Epithelial cell of esophagus (primary cell): ENCODE measurements around the gene KATNB1.

Experiments used
- DNase-seq: peaks from one replicate; pipeline ENCODE4 v3.0.0; 2010; ENCODE audit warnings: low read depth
- H3K4me3 ChIP-seq: 2 replicates; pipeline ENCODE4 v1.5.1; 2011; ENCODE audit warnings: mild to moderate bottlenecking, low read length, control low read depth
- CTCF ChIP-seq: IDR thresholded peaks from 2 replicates; pipeline ENCODE4 v1.5.1; 2011; ENCODE audit warnings: low read depth, mild to moderate bottlenecking, low read length, control low read depth, inconsistent platforms; ENCODE audit not compliant: insufficient read depth; ENCODE audit errors: missing control alignments

Gene KATNB1

GRCh38 chr16:57752203-57752580 is 16.6 kb downstream of the KATNB1 start:
- no peak for DNase-seq
- no peak overlapping the region for H3K4me3 ChIP-seq
- TF ChIP-seq CTCF, result no peak

- no peak overlapping the region for H3K4me3 ChIP-seq
- DNase-seq, result no peak
- TF ChIP-seq CTCF, result no peak
These were observed 17.2 kb downstream of the KATNB1 start for GRCh38 chr16:57752581-57753447.

- no peak for DNase-seq
- H3K4me3 ChIP-seq, result no peak overlapping the region
- TF ChIP-seq CTCF, result no peak
These were observed 18.1 kb downstream of the KATNB1 start for GRCh38 chr16:57753448-57754353.

DNA sequence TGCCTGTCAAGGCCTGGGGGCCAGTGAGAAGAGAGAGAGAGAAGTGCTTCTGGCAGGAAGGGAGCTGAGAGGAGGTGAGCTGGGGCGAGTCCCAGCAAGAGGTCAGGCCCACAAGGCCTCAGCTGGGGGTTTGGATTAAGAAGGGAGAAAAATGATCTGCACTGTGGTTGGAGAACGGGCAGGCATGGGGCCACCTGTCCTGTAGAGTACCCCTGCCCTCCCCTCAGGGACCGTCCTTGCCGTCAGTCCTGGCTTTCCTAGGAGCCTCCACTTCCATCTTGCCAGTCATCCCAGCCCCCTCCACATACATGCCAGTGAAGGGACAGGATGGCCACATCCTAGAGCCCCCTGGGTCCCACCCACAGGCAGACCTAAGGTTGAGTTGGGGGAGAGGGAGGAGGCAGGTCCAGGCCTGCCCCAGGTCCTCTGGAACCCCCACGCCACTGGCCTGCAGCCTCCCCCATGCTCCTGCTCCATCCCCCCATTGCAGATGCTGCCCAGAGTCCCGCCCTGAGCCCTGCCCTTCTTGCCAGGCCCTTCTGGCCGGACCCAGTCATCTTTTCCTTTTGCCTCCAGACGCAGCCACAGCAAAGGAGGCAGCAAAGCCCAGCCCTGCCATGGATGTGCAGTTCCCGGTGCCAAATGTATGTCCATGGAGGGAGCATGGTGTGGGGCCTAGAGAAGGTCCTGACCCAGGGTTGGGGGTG is 18.9 kb downstream of the KATNB1 start:
- no peak overlapping the region for H3K4me3 ChIP-seq
- TF ChIP-seq CTCF, result no peak
- no peak for DNase-seq

GRCh38 chr16:57755061-57755684 is 19.6 kb downstream of the KATNB1 start:
- TF ChIP-seq CTCF, result no peak
- no peak overlapping the region for H3K4me3 ChIP-seq
- DNase-seq, result no peak

- TF ChIP-seq CTCF, result no peak
- no peak overlapping the region for H3K4me3 ChIP-seq
- DNase-seq, result no peak
These were observed 20.3 kb downstream of the KATNB1 start for GRCh38 chr16:57755726-57756423.
